Measurements from ENCODE around the gene SPATA13. TPM values are rescaled to one million over a fixed set of nuclear protein-coding genes. Genes with fewer than 3 reads are reported as not detected.
"Not testable (repeated sequence)": the region's sequence is repeated elsewhere in the genome, so short reads cannot be mapped to it uniquely, and the experiment has no call there.

The SPATA13 gene
- total RNA-seq, 1 donor from 2014 or later, result 44.2 TPM

- Histone ChIP-seq H3K4me1 (peaks cover 23% of the 10 kb centered on the region), H3K36me3 (peaks cover 21% of the 10 kb centered on the region), H3K4me3 (no peak overlapping the region), H3K27ac (no peak overlapping the region), H3K27me3 (ENCODE audit: low read depth) (no peaks in the 10 kb centered on the region), H3K9me3 (no peaks in the 10 kb centered on the region)
- DNase-seq (no peak), ATAC-seq (peak in 1 of 2 donors; percentile 14)
- intact Hi-C loops (cut with DNase I), result no loop called here
- TF ChIP-seq, protein P1, sequence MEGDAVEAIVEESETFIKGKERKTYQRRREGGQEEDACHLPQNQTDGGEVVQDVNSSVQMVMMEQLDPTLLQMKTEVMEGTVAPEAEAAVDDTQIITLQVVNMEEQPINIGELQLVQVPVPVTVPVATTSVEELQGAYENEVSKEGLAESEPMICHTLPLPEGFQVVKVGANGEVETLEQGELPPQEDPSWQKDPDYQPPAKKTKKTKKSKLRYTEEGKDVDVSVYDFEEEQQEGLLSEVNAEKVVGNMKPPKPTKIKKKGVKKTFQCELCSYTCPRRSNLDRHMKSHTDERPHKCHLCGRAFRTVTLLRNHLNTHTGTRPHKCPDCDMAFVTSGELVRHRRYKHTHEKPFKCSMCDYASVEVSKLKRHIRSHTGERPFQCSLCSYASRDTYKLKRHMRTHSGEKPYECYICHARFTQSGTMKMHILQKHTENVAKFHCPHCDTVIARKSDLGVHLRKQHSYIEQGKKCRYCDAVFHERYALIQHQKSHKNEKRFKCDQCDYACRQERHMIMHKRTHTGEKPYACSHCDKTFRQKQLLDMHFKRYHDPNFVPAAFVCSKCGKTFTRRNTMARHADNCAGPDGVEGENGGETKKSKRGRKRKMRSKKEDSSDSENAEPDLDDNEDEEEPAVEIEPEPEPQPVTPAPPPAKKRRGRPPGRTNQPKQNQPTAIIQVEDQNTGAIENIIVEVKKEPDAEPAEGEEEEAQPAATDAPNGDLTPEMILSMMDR (IDR thresholded peaks at IDR 0.05), result no peak
Observed at GRCh38 chr13:24308488-24309020, 148.0 kb downstream of the SPATA13 start.

- peaks cover 23% of the 10 kb centered on the region for H3K4me1 ChIP-seq
- DNase-seq; intact Hi-C loops (cut with DNase I); H3K27ac ChIP-seq; H3K4me3 ChIP-seq; ATAC-seq; H3K27me3 ChIP-seq (ENCODE audit: low read depth); H3K9me3 ChIP-seq: not testable (repeated sequence)
- peaks cover 13% of the 10 kb centered on the region for H3K36me3 ChIP-seq
Observed at GRCh38 chr13:24309300-24309699, 148.8 kb downstream of the SPATA13 start, which contains the start of gene C1QTNF9. C1QTNF9 (plus strand) TSS chr13:24309580; CDS start chr13:24316004, 6,424 bp downstream.

GRCh38 chr13:24313439-24313838 is 152.9 kb downstream of the SPATA13 start:
- TF ChIP-seq, protein P1 (IDR thresholded peaks at IDR 0.05), result peak; percentile 35
- Histone ChIP-seq H3K4me1 (no peaks in the 10 kb centered on the region), H3K36me3 (no peaks in the 10 kb centered on the region), H3K27me3 (ENCODE audit: low read depth) (no peaks in the 10 kb centered on the region), H3K4me3 (no peak overlapping the region), H3K27ac (no peak overlapping the region), H3K9me3 (no peaks in the 10 kb centered on the region)
- intact Hi-C loops (cut with DNase I), result no loop called here
- ATAC-seq (no peak), DNase-seq (no peak)

DNA sequence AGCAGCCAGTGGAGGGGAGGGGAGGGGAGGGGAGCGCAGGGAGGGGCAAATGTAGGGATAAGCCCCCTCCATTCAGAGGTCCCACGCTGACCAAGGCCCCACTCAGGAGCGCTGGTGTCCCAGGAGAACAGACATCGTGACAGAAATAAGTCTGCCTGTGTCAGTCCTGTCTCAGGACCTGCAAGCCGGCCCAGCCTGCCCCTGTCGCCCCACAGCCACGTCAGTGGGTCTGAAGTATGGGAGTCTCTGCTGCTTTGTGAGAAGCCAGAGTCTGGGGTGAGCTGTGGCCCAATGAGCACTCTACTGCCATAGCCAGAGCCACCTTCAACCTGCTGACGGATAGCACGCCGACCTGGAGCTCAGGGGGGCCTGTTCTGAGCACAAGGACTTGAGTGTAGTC is 157.3 kb downstream of the SPATA13 start:
- H3K27me3 ChIP-seq (ENCODE audit: low read depth); H3K9me3 ChIP-seq; ATAC-seq; H3K36me3 ChIP-seq; DNase-seq; H3K27ac ChIP-seq; intact Hi-C loops (cut with DNase I); H3K4me1 ChIP-seq; H3K4me3 ChIP-seq: not testable (repeated sequence)

DNA sequence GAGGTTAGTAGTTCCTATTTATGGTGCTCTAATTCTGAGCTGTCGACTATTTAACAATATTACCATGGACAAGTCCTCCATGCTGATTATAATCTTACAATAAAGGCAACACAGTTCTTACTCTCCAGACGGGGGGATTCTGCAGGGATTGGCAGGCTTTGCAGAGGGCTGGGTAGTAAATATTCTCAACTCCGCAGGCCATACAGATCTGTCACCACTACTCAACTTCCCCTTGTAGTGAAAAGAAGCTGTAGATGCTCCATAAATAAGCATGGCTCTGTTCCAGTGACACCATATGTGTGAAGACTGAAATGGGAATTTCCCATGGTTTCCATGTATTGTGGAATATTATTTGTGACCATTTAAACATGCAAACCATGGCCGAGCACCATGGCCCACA is 158.4 kb downstream of the SPATA13 start:
- intact Hi-C loops (cut with DNase I); H3K4me1 ChIP-seq; H3K36me3 ChIP-seq; H3K27me3 ChIP-seq (ENCODE audit: low read depth); H3K4me3 ChIP-seq; DNase-seq; ATAC-seq; H3K27ac ChIP-seq; H3K9me3 ChIP-seq: not testable (repeated sequence)

- ATAC-seq; DNase-seq; H3K4me3 ChIP-seq; H3K4me1 ChIP-seq; H3K9me3 ChIP-seq; intact Hi-C loops (cut with DNase I); H3K36me3 ChIP-seq; H3K27ac ChIP-seq; H3K27me3 ChIP-seq (ENCODE audit: low read depth): not testable (repeated sequence)
Observed at GRCh38 chr13:24319641-24320040, 159.1 kb downstream of the SPATA13 start.

GRCh38 chr13:24321416-24321815 is 160.9 kb downstream of the SPATA13 start:
- H3K36me3 ChIP-seq; DNase-seq; intact Hi-C loops (cut with DNase I); H3K27me3 ChIP-seq (ENCODE audit: low read depth); H3K9me3 ChIP-seq; H3K4me1 ChIP-seq; H3K4me3 ChIP-seq; ATAC-seq; H3K27ac ChIP-seq: not testable (repeated sequence)

- DNase-seq; H3K9me3 ChIP-seq; H3K27ac ChIP-seq; H3K4me1 ChIP-seq; H3K4me3 ChIP-seq; ATAC-seq; H3K36me3 ChIP-seq; H3K27me3 ChIP-seq (ENCODE audit: low read depth); intact Hi-C loops (cut with DNase I): not testable (repeated sequence)
Observed at GRCh38 chr13:24322470-24322869, 161.9 kb downstream of the SPATA13 start.
